ENCODE results near the gene PHF12.

PHF12 gene

GRCh38 chr17:28864991-28865849 is 86.1 kb downstream of the PHF12 start:
- H3K27ac ChIP-seq: no peak overlapping the region
- no peak overlapping the region for H3K4me3 ChIP-seq
- no peaks in the 10 kb centered on the region for H3K27me3 ChIP-seq
- no peak for DNase-seq
- H3K36me3 ChIP-seq: peaks cover 3 to 27% (median 13%) of the 10 kb centered on the region in 3 donors
- TF ChIP-seq, protein P1, sequence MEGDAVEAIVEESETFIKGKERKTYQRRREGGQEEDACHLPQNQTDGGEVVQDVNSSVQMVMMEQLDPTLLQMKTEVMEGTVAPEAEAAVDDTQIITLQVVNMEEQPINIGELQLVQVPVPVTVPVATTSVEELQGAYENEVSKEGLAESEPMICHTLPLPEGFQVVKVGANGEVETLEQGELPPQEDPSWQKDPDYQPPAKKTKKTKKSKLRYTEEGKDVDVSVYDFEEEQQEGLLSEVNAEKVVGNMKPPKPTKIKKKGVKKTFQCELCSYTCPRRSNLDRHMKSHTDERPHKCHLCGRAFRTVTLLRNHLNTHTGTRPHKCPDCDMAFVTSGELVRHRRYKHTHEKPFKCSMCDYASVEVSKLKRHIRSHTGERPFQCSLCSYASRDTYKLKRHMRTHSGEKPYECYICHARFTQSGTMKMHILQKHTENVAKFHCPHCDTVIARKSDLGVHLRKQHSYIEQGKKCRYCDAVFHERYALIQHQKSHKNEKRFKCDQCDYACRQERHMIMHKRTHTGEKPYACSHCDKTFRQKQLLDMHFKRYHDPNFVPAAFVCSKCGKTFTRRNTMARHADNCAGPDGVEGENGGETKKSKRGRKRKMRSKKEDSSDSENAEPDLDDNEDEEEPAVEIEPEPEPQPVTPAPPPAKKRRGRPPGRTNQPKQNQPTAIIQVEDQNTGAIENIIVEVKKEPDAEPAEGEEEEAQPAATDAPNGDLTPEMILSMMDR (IDR thresholded peaks at IDR 0.05): no peak
- no peaks in the 10 kb centered on the region for H3K4me1 ChIP-seq
- intact Hi-C loops (cut with DNase I; ENCODE audit: low total_unique reads): no loop called here
- H3K9me3 ChIP-seq: no peaks in the 10 kb centered on the region

DNA sequence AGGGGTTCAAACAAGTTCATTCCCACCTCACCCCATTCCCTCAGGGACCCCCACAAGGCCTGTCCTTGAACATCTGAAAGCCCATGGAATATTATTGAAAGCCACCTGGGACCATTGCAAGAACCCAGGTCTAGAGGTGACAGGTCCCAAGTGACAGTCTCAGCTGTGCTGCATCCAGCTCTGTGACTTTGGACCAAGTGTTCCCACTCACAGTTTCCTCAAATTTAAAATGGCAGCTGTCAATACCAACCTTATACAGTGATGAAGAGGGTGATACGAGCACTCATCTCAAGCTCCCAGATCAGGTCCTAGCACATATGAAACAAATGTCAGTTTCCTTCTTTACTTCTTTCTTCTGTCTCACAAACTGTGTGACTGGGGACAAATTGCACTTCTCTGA is 87.4 kb downstream of the PHF12 start:
- Histone ChIP-seq H3K9me3 (no peaks in the 10 kb centered on the region), H3K27ac (no peak overlapping the region), H3K4me1 (no peaks in the 10 kb centered on the region), H3K36me3 (peaks cover 14 to 40% (median 24%) of the 10 kb centered on the region in 3 donors), H3K27me3 (no peaks in the 10 kb centered on the region), H3K4me3 (no peak overlapping the region)
- DNase-seq: no peak
- intact Hi-C loops (cut with DNase I; ENCODE audit: low total_unique reads): no loop called here
- TF ChIP-seq, protein P1 (IDR thresholded peaks at IDR 0.05): no peak

DNA sequence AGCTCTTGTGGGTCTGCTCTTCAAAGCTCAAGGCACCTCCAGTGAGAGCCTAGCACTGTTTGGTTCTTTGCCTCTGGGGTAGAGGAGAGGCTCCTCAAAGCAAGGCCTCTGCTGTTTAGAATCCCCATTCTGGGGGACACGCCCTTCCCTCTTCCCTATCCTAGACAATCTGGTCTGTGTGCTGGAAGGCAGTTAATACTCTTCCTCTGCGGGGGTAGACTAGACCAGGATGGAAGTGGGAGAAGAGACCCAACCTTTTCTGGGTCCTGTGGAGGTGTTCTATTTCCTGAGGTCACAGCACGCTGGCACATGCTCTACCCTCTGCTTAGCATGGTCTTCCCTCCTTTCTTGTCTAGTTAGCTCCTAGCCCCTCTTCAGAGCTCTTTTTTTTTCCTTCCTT is 88.8 kb downstream of the PHF12 start:
- TF ChIP-seq, protein P1 (IDR thresholded peaks at IDR 0.05): no peak
- no peak for DNase-seq
- no peak overlapping the region for H3K4me3 ChIP-seq
- no peaks in the 10 kb centered on the region for H3K9me3 ChIP-seq
- H3K27ac ChIP-seq: no peak overlapping the region
- no peaks in the 10 kb centered on the region for H3K4me1 ChIP-seq
- H3K27me3 ChIP-seq: no peaks in the 10 kb centered on the region
- H3K36me3 ChIP-seq: peaks cover 27 to 54% (median 38%) of the 10 kb centered on the region in 3 donors
- intact Hi-C loops (cut with DNase I; ENCODE audit: low total_unique reads): no loop called here

DNA sequence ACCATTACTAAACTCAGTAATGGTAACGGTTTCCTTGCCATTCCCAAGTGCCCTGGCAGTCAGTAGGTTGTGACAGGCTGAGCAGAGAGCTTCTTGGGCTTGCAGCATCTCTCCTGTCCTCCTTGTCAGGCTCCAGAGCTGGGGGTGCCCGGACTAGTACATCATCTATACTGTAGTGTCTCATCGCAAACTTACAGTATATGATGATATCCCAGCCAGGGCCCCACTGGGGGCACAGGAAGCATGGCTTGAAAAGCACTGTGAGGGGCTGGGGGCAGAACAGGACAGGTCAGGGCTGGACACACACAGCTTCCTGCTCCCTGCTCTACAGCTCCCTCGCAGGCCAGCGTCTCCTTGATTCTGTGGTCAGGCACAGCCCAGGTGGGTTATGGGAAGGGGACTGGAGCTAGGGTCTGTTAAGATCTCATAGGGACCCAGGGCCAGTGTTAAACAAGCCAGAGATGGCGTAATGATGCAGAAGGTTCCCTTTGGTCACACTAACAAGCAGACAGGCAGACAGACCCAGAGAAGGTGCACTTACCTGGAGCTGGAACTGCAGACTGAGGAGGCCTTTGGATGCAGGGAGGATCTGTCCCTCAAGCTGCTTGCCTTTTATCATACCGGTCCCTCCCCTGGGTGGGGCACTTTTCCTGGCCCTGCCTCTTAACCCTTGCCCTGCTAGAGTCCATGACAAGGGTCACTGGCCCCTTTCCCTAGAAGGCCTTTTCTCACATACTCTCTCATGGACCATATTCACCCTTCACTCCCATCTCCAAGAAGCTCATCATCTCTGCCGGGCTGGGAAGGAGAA is 89.7 kb downstream of the PHF12 start:
- H3K27me3 ChIP-seq: no peaks in the 10 kb centered on the region
- H3K9me3 ChIP-seq: no peaks in the 10 kb centered on the region
- intact Hi-C loops (cut with DNase I; ENCODE audit: low total_unique reads): no loop called here
- H3K27ac ChIP-seq: no peak overlapping the region
- H3K36me3 ChIP-seq: peaks cover 27 to 63% (median 46%) of the 10 kb centered on the region in 3 donors
- H3K4me3 ChIP-seq: no peak overlapping the region
- TF ChIP-seq, protein P1 (IDR thresholded peaks at IDR 0.05): no peak
- DNase-seq: no peak
- no peaks in the 10 kb centered on the region for H3K4me1 ChIP-seq

GRCh38 chr17:28860363-28860808 is 90.9 kb downstream of the PHF12 start:
- peaks cover 0 to 6% (median 4%) of the 10 kb centered on the region in 4 donors for H3K4me1 ChIP-seq
- no peaks in the 10 kb centered on the region for H3K27me3 ChIP-seq
- intact Hi-C loops (cut with DNase I; ENCODE audit: low total_unique reads): no loop called here
- TF ChIP-seq, protein P1 (IDR thresholded peaks at IDR 0.05): no peak
- no peak overlapping the region for H3K27ac ChIP-seq
- H3K36me3 ChIP-seq: peaks cover 27 to 69% (median 46%) of the 10 kb centered on the region in 3 donors
- no peak for DNase-seq
- H3K4me3 ChIP-seq: no peak overlapping the region
- no peaks in the 10 kb centered on the region for H3K9me3 ChIP-seq
